Neural cell (in vitro differentiated cells): ENCODE results near the gene MTG1. TPM values are rescaled to one million over a fixed set of nuclear protein-coding genes. Genes with fewer than 3 reads are reported as not detected.

ENCODE experiments used
- H2AFZ ChIP-seq: fragments of 200-600, 300-800 bp; sonication (generic), shearing (Covaris generic); 2 replicates; pipeline ENCODE4 v1.6.0; 2014; ENCODE audit warnings: low read depth, mild to moderate bottlenecking, antibody characterized with exemption, low read length, moderate library complexity
- H3F3A ChIP-seq: fragments of 200-600 bp; shearing (Covaris generic); 2 replicates; pipeline ENCODE4 v1.6.1; 2016; ENCODE audit warnings: mild to moderate bottlenecking, moderate library complexity, mixed read lengths, antibody characterized with exemption, low read length; ENCODE audit not compliant: insufficient read depth, poor library complexity, severe bottlenecking
- H3K27ac ChIP-seq: fragments of 200-600, 300-800 bp; sonication (generic), shearing (Covaris generic); 2 replicates; pipeline ENCODE4 v1.5.1; 2014; ENCODE audit warnings: mild to moderate bottlenecking, low read length, moderate library complexity
- H3K27me3 ChIP-seq: fragments of 300-800, 200-600 bp; sonication (generic), shearing (Covaris generic); 2 replicates; pipeline ENCODE4 v1.6.0; 2014; ENCODE audit warnings: mild to moderate bottlenecking, low read depth, low read length, moderate library complexity; ENCODE audit not compliant: insufficient read depth
- H3K36me3 ChIP-seq: fragments of 300-800, 200-600 bp; sonication (generic), shearing (Covaris generic); 2 replicates; pipeline ENCODE4 v1.5.1; 2014; ENCODE audit warnings: mild to moderate bottlenecking, antibody characterized with exemption, low read length, moderate library complexity; ENCODE audit not compliant: insufficient read depth
- H3K4me2 ChIP-seq: fragments of 300-800, 200-600 bp; sonication (generic), shearing (Covaris generic); 2 replicates; pipeline ENCODE4 v1.6.0; 2014; ENCODE audit warnings: mild to moderate bottlenecking, low read length
- H3K4me3 ChIP-seq: fragments of 300-800, 200-600 bp; sonication (generic), shearing (Covaris generic); 2 replicates; pipeline ENCODE4 v1.5.1; 2014; ENCODE audit warnings: mild to moderate bottlenecking, low read length, moderate library complexity
- H3K79me2 ChIP-seq: fragments of 200-600 bp; shearing (Covaris generic); replicated peaks from 2 replicates; pipeline ENCODE4 v1.6.0; 2014; ENCODE audit warnings: mild to moderate bottlenecking, low read length, moderate library complexity; ENCODE audit not compliant: insufficient read depth
- H3K9ac ChIP-seq: fragments of 300-800, 200-600 bp; sonication (generic), shearing (Covaris generic); 2 replicates; pipeline ENCODE4 v1.6.1; 2016; ENCODE audit warnings: mild to moderate bottlenecking, low read length, mixed read lengths
- H3K9me2 ChIP-seq: fragments of 200-600 bp; shearing (Covaris generic); 2 replicates; pipeline ENCODE4 v1.6.1; 2016; ENCODE audit warnings: mild to moderate bottlenecking, low read length, mixed read lengths; ENCODE audit not compliant: insufficient read depth
- H3K9me3 ChIP-seq: fragments of 200-600, 300-800 bp; sonication (generic), shearing (Covaris generic); 2 replicates; pipeline ENCODE4 v1.6.1; 2016; ENCODE audit warnings: mild to moderate bottlenecking, mixed run types, low read length, moderate library complexity, mixed read lengths
- H4K20me1 ChIP-seq: fragments of 200-600 bp; shearing (Covaris generic); 2 replicates; pipeline ENCODE4 v1.6.1; 2016; ENCODE audit warnings: mild to moderate bottlenecking, mixed run types; ENCODE audit not compliant: insufficient read depth
- EP300 ChIP-seq: fragments of 450-650 bp; conservative IDR thresholded peaks from 2 replicates; pipeline ENCODE4 v1.6.1; 2014; ENCODE audit warnings: antibody characterized with exemption, mild to moderate bottlenecking, moderate library complexity; ENCODE audit not compliant: poor library complexity, severe bottlenecking
- EZH2 ChIP-seq: fragments of 200-600, 300-800 bp; shearing (Covaris generic), sonication (generic); IDR thresholded peaks from 2 replicates; pipeline ENCODE4 v1.6.1; 2014; ENCODE audit warnings: antibody characterized with exemption, low read length, borderline replicate concordance, mild to moderate bottlenecking; ENCODE audit not compliant: insufficient read depth, poor library complexity, severe bottlenecking
- MXI1 ChIP-seq: fragments of 450-650 bp; conservative IDR thresholded peaks from 2 replicates; pipeline ENCODE4 v1.6.1; 2014; ENCODE audit warnings: antibody characterized with exemption, mild to moderate bottlenecking; ENCODE audit not compliant: poor library complexity, severe bottlenecking
- POLR2AphosphoS5 ChIP-seq: IDR thresholded peaks from 2 replicates; pipeline ENCODE4 v1.6.1; 2012
- RAD21 ChIP-seq: fragments of 450-650 bp; conservative IDR thresholded peaks from 2 replicates; pipeline ENCODE4 v1.6.1; 2014; ENCODE audit warnings: antibody characterized with exemption, mild to moderate bottlenecking, moderate library complexity
- SMC3 ChIP-seq: fragments of 450-650 bp; conservative IDR thresholded peaks from 2 replicates; pipeline ENCODE4 v1.6.1; 2014; ENCODE audit warnings: antibody characterized with exemption, mild to moderate bottlenecking, moderate library complexity; ENCODE audit not compliant: poor library complexity
- TAF1 ChIP-seq: IDR thresholded peaks from 2 replicates; pipeline ENCODE4 v1.6.1; 2012; ENCODE audit warnings: low read depth
- polyA plus RNA-seq: library from polyadenylated mRNA; depleted of rRNA; stranded (reverse); fragments of >200 nt; gene quantifications from 2 replicates; pipeline ENCODE4 v1.2.3, GENCODE V29; 2014
- TF ChIP-seq, protein P1 (sequence below): IDR thresholded peaks from 2 replicates; pipeline ENCODE4 v1.6.1; 2012; ENCODE audit warnings: borderline replicate concordance
- TF ChIP-seq, protein P2 (sequence below): fragments of 450-650 bp; IDR thresholded peaks from 2 replicates; pipeline ENCODE4 v1.5.1; 2014; ENCODE audit warnings: antibody characterized with exemption, mild to moderate bottlenecking, moderate library complexity; ENCODE audit not compliant: poor library complexity, severe bottlenecking

Gene MTG1
- polyA plus RNA-seq, 1 donor from 2014 or later, result 52.3 TPM

DNA sequence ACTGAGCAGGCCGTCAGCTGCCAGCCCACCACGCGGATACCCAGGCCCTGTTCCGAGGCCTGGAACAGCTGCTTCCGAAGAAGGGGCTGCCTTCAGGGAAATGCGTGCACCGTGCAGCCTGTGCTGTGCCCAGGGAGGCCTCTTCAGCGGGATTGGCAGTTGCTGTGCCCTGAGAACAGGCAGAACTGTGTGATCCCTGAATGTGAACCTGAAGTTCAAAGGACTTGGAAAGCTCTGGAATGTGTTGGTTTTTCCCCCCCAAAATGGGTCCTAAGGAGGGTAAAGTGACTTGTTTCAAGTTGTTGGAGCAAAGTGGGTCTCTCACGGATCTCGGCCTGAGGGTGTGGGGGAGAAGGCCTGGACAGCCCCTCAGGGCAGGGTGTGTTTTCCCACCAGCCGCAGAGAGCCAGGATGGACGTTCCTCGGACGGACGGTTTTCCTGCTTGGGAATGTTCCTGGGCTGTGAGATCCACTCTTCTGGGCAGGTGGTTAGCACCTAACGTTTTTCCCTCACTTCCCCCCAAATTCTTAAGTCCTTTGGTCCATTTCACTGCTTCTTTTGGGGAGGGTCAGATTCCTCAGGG lies 28.4 kb downstream of the MTG1 start:
- no peak overlapping the region for H2AFZ ChIP-seq
- no peak overlapping the region for H3K9ac ChIP-seq
- H3K4me3 ChIP-seq, result no peak overlapping the region
- no peaks in the 10 kb centered on the region for H3K9me2 ChIP-seq
- H3K79me2 ChIP-seq, result no peaks in the 10 kb centered on the region
- H3K4me2 ChIP-seq, result no peak overlapping the region
- H3K27me3 ChIP-seq, result no peaks in the 10 kb centered on the region
- H4K20me1 ChIP-seq, result no peaks in the 10 kb centered on the region
- H3K36me3 ChIP-seq, result no peaks in the 10 kb centered on the region
- TF ChIP-seq RAD21, result no peak
- TF ChIP-seq POLR2AphosphoS5, result no peak
- TF ChIP-seq, protein P1, sequence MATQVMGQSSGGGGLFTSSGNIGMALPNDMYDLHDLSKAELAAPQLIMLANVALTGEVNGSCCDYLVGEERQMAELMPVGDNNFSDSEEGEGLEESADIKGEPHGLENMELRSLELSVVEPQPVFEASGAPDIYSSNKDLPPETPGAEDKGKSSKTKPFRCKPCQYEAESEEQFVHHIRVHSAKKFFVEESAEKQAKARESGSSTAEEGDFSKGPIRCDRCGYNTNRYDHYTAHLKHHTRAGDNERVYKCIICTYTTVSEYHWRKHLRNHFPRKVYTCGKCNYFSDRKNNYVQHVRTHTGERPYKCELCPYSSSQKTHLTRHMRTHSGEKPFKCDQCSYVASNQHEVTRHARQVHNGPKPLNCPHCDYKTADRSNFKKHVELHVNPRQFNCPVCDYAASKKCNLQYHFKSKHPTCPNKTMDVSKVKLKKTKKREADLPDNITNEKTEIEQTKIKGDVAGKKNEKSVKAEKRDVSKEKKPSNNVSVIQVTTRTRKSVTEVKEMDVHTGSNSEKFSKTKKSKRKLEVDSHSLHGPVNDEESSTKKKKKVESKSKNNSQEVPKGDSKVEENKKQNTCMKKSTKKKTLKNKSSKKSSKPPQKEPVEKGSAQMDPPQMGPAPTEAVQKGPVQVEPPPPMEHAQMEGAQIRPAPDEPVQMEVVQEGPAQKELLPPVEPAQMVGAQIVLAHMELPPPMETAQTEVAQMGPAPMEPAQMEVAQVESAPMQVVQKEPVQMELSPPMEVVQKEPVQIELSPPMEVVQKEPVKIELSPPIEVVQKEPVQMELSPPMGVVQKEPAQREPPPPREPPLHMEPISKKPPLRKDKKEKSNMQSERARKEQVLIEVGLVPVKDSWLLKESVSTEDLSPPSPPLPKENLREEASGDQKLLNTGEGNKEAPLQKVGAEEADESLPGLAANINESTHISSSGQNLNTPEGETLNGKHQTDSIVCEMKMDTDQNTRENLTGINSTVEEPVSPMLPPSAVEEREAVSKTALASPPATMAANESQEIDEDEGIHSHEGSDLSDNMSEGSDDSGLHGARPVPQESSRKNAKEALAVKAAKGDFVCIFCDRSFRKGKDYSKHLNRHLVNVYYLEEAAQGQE, result no peak
- TF ChIP-seq, protein P2, sequence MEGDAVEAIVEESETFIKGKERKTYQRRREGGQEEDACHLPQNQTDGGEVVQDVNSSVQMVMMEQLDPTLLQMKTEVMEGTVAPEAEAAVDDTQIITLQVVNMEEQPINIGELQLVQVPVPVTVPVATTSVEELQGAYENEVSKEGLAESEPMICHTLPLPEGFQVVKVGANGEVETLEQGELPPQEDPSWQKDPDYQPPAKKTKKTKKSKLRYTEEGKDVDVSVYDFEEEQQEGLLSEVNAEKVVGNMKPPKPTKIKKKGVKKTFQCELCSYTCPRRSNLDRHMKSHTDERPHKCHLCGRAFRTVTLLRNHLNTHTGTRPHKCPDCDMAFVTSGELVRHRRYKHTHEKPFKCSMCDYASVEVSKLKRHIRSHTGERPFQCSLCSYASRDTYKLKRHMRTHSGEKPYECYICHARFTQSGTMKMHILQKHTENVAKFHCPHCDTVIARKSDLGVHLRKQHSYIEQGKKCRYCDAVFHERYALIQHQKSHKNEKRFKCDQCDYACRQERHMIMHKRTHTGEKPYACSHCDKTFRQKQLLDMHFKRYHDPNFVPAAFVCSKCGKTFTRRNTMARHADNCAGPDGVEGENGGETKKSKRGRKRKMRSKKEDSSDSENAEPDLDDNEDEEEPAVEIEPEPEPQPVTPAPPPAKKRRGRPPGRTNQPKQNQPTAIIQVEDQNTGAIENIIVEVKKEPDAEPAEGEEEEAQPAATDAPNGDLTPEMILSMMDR, result no peak
- TF ChIP-seq EZH2, result no peak
- TF ChIP-seq SMC3, result no peak
- no peak for TF ChIP-seq TAF1
- TF ChIP-seq EP300, result no peak
- TF ChIP-seq MXI1, result no peak
- H3F3A ChIP-seq, result no peaks in the 10 kb centered on the region
- H3K27ac ChIP-seq, result no peak overlapping the region
- H3K9me3 ChIP-seq, result no peaks in the 10 kb centered on the region

DNA sequence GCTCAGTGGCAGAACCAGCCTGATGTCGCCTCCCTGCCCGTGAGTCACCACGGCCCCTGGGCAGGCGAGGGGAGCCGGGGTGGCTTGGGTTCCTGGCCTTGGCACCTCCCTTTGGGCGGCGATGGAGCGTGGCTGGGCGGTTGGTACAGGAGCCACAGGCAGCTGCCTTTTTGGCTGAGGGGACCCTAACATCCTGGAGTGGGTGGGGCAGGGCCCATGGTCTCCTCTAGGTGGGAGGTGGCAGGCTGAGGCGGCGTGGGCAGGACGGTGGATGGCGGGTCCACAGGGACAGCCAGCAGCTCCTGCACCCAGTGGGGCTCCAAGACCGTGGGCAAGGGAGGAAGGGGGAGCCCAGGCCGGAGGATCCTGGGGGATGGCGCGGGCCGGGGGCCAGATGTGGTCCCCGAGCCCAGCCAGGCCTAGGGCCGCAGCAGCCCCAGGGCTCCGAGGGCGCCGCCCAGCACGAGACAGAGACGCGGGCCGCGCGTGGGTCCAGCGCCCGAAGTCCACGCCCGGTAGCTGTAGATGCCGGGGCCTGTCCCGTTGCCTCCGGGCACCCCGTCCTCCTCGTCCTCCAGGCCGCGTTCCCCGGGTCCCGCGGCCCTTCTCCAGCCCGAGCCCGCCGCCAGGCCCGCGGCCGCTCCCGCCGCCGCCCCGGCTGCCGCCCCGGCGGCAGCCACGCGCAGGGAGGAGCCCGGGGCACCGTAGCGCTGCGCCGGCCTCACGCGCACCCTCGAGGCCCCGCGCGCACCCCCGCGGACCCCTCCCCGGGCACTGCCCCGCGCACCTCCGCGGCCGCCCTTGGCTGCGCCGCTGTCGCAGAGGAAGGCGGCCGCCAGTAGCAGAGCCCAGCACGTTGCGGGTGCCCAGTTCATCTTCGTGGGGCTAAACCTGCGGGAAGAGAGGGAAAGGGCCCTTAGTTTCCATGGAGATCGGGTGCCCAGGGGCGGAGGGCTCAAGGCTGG lies 29.1 kb downstream of the MTG1 start:
- no peak overlapping the region for H2AFZ ChIP-seq
- no peak overlapping the region for H3K4me2 ChIP-seq
- no peaks in the 10 kb centered on the region for H3F3A ChIP-seq
- TF ChIP-seq RAD21 (no peak), TAF1 (no peak), EZH2 (no peak), POLR2AphosphoS5 (no peak)
- TF ChIP-seq, protein P2, result no peak
- TF ChIP-seq, protein P1, result no peak
- H3K9me2 ChIP-seq, result no peaks in the 10 kb centered on the region
- no peaks in the 10 kb centered on the region for H3K79me2 ChIP-seq
- H3K27ac ChIP-seq, result no peak overlapping the region
- H4K20me1 ChIP-seq, result no peaks in the 10 kb centered on the region
- no peaks in the 10 kb centered on the region for H3K36me3 ChIP-seq
- no peaks in the 10 kb centered on the region for H3K9me3 ChIP-seq
- no peak overlapping the region for H3K9ac ChIP-seq
- no peak overlapping the region for H3K4me3 ChIP-seq
- no peaks in the 10 kb centered on the region for H3K27me3 ChIP-seq
